AG09319 (cell line): Measurements from ENCODE around the gene DPP10.

Source experiments
- DNase-seq: peaks from one replicate; pipeline ENCODE4 v3.0.0-alpha.2; 2010; ENCODE audit warnings: low read depth; ENCODE audit errors: extremely low read depth
- CTCF ChIP-seq: IDR thresholded peaks from 2 replicates; pipeline ENCODE4 v1.5.1; 2011; ENCODE audit warnings: low read depth, mild to moderate bottlenecking, inconsistent platforms, low read length, moderate library complexity

The DPP10 gene

GRCh38 chr2:114797540-114797939, 355.1 kb downstream of the DPP10 start:
- DNase-seq = no peak
- TF ChIP-seq CTCF = no peak

GRCh38 chr2:114797942-114798341, 355.5 kb downstream of the DPP10 start:
- TF ChIP-seq CTCF = no peak
- DNase-seq = no peak

- DNase-seq = no peak
- TF ChIP-seq CTCF = no peak
These were observed 357.9 kb downstream of the DPP10 start for GRCh38 chr2:114800371-114800770.

GRCh38 chr2:114805195-114805594, 362.8 kb downstream of the DPP10 start:
- DNase-seq = no peak
- no peak for TF ChIP-seq CTCF

GRCh38 chr2:114810092-114810491, 367.7 kb downstream of the DPP10 start:
- no peak for DNase-seq
- TF ChIP-seq CTCF = no peak

- TF ChIP-seq CTCF = no peak
- no peak for DNase-seq
These were observed 369.8 kb downstream of the DPP10 start for GRCh38 chr2:114812261-114812660.

- DNase-seq = no peak
- TF ChIP-seq CTCF = no peak
These were observed 371.9 kb downstream of the DPP10 start for GRCh38 chr2:114814355-114814754.
